ENCODE results near the gene RAB3B.
"Not testable (repeated sequence)": the region's sequence is repeated elsewhere in the genome, so short reads cannot be mapped to it uniquely, and the experiment has no call there.

Gene RAB3B

DNA sequence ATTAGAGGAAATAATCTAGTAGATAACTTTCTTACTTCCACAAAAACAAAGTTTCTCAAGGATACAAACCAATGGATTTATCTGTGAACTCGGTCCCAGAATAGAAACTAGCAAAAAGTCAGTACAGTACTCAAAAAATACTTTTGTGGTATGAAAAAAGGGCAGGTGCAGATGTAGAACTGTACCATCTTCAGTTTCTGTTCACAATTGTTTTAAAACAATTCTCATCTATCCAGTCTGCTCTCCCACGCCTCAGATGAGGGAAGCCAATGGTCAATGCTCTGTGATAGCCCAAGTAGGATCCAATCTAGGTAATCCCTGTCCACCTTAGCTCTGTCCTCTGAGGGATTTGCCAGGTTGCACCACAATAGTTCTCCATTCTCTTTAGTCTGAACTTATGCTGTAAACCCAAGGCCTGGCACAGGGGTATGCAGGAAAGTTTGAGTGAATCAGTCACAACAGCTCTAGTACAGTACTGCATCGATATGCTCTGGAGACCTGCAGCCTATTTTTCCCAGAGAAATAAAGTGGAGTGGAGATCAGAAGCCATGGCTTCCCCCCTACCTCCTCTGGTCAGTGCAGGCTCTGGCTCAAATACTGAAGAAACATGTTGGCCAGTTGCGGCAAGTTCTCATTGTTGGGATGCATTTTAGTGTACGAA, 41.8 kb upstream of the RAB3B start:
- peak overlapping the region; percentile 55 for H3K4me3 ChIP-seq (ENCODE audit: low read depth, low read length)
- TF ChIP-seq, protein P1, sequence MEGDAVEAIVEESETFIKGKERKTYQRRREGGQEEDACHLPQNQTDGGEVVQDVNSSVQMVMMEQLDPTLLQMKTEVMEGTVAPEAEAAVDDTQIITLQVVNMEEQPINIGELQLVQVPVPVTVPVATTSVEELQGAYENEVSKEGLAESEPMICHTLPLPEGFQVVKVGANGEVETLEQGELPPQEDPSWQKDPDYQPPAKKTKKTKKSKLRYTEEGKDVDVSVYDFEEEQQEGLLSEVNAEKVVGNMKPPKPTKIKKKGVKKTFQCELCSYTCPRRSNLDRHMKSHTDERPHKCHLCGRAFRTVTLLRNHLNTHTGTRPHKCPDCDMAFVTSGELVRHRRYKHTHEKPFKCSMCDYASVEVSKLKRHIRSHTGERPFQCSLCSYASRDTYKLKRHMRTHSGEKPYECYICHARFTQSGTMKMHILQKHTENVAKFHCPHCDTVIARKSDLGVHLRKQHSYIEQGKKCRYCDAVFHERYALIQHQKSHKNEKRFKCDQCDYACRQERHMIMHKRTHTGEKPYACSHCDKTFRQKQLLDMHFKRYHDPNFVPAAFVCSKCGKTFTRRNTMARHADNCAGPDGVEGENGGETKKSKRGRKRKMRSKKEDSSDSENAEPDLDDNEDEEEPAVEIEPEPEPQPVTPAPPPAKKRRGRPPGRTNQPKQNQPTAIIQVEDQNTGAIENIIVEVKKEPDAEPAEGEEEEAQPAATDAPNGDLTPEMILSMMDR (IDR thresholded peaks at IDR 0.05; ENCODE audit: low read depth, low read length, missing control alignments), result no peak
- DNase-seq (ENCODE audit: low read depth), result no peak
- in situ Hi-C loops (cut with HindIII; ENCODE audit: low sequenced_read_pairs), result no loop called here

DNA sequence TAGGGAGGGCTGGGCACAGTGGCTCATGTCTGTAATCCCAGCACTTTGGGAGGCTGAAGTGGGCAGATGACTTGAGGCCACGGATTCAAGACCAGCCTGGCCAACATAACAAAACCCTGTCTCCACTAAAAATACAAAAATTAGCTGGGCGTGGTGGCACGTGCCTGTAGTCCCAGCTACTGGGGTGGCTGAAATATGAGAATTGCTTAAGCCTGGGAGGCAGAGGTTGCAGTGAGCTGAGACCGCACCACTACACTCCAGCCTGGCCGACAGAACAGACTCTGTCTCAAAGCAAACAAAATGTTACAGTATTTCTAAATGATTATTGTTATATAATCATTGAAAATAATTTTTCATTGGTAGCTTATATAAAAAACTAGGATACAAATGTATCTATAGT, 38.3 kb upstream of the RAB3B start:
- DNase-seq (ENCODE audit: low read depth); H3K4me3 ChIP-seq (ENCODE audit: low read depth, low read length); in situ Hi-C loops (cut with HindIII; ENCODE audit: low sequenced_read_pairs): not testable (repeated sequence)

- no peak for DNase-seq (ENCODE audit: low read depth)
- in situ Hi-C loops (cut with HindIII; ENCODE audit: low sequenced_read_pairs), result no loop called here
- H3K4me3 ChIP-seq (ENCODE audit: low read depth, low read length), result no peak overlapping the region
- TF ChIP-seq, protein P1 (IDR thresholded peaks at IDR 0.05; ENCODE audit: low read depth, low read length, missing control alignments), result no peak
Measured at GRCh38 chr1:52028328-52028727, 37.8 kb upstream of the RAB3B start.

DNA sequence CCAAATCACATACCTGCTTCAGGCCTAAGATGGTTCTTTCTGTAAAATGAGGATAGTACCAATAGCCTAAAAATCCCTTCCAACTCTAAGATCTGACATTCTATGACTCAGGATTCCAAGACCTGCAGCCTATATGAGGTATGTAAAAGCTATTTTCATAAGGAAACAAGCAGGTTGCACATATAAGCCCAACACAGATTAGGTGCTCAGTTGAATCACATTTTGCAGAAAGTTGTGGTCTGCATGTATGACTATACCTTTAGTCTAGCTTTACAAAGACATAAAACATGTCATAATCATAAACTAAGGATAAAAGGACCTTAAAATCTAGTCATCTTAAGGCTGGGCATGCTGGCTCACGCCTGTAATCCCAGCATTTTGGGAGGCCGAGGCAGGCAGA, 35.8 kb upstream of the RAB3B start:
- TF ChIP-seq, protein P1 (IDR thresholded peaks at IDR 0.05; ENCODE audit: low read depth, low read length, missing control alignments), result no peak
- no peak for DNase-seq (ENCODE audit: low read depth)
- in situ Hi-C loops (cut with HindIII; ENCODE audit: low sequenced_read_pairs), result no loop called here
- H3K4me3 ChIP-seq (ENCODE audit: low read depth, low read length), result no peak overlapping the region

DNA sequence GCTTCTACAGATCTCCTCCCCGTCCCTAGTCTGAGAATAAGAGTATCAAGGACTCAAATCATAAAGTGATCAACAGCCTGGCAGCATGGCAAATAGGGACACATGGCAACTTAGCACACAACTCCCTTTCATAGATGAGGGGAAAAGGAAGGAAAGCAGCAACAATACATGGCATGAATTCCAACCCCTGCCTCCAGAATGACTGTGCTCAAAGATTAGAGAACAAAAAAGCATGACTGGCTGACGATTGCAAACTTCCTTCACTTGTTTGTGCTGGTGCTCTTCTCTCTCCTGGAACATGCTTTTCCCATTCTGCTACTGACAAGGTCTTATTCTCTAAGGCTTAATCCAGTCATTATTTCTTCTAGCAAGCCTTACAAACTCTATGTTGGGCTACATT, 31.6 kb upstream of the RAB3B start:
- DNase-seq (ENCODE audit: low read depth), result no peak
- TF ChIP-seq, protein P1 (IDR thresholded peaks at IDR 0.05; ENCODE audit: low read depth, low read length, missing control alignments), result no peak
- no peak overlapping the region for H3K4me3 ChIP-seq (ENCODE audit: low read depth, low read length)
- in situ Hi-C loops (cut with HindIII; ENCODE audit: low sequenced_read_pairs), result no loop called here

GRCh38 chr1:52008071-52008809, 17.7 kb upstream of the RAB3B start:
- TF ChIP-seq, protein P1 (IDR thresholded peaks at IDR 0.05; ENCODE audit: low read depth, low read length, missing control alignments), result no peak
- DNase-seq (ENCODE audit: low read depth), result no peak
- H3K4me3 ChIP-seq (ENCODE audit: low read depth, low read length), result no peak overlapping the region
- in situ Hi-C loops (cut with HindIII; ENCODE audit: low sequenced_read_pairs), result no loop called here
